ENCODE data around the gene NBEA. TPM values are rescaled to one million over a fixed set of nuclear protein-coding genes. Genes with fewer than 3 reads are reported as not detected.

Gene NBEA
- total RNA-seq, 4 donors from 2014 or later, result 1.4 to 14.9 (median 4.1) TPM

DNA sequence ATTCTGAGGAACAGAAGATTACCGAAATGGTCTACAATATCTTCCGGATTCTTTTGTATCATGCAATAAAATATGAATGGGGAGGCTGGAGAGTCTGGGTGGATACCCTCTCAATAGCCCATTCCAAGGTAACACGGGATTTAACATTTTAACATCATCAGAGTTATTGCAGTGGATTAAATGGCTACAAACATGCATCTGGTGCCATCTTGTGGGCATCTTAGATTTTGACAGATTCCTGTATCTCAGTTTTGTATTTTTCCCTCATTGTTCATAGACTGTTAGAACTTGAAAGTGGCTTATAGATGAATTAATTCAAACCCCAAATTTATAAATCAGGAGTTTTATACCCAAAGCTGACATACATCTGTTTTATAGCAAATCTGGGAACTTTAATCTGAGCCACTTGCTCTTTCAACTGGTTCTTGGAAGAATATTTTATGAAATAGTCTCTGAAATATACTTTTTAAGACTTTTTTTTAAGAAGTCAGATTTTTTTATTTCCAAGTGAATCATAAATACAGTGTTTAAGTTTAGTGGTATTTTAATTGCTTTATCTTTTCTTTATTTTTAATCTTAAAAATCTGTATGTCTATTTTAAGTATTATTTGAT, 215.2 kb downstream of the NBEA start:
- Histone ChIP-seq H3K27ac (no peak overlapping the region), H3K9me3 (no peaks in the 10 kb centered on the region), H3K4me1 (no peaks in the 10 kb centered on the region), H3K36me3 (peaks cover 0 to 4% (median 0%) of the 10 kb centered on the region in 3 donors), H3K27me3 (no peaks in the 10 kb centered on the region), H3K4me3 (no peak overlapping the region)
- TF ChIP-seq POLR2A (IDR thresholded peaks at IDR 0.05), result no peak
- TF ChIP-seq, protein P1, sequence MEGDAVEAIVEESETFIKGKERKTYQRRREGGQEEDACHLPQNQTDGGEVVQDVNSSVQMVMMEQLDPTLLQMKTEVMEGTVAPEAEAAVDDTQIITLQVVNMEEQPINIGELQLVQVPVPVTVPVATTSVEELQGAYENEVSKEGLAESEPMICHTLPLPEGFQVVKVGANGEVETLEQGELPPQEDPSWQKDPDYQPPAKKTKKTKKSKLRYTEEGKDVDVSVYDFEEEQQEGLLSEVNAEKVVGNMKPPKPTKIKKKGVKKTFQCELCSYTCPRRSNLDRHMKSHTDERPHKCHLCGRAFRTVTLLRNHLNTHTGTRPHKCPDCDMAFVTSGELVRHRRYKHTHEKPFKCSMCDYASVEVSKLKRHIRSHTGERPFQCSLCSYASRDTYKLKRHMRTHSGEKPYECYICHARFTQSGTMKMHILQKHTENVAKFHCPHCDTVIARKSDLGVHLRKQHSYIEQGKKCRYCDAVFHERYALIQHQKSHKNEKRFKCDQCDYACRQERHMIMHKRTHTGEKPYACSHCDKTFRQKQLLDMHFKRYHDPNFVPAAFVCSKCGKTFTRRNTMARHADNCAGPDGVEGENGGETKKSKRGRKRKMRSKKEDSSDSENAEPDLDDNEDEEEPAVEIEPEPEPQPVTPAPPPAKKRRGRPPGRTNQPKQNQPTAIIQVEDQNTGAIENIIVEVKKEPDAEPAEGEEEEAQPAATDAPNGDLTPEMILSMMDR (IDR thresholded peaks at IDR 0.05), result peak in 5 of 6 experiments; percentile 11 to 73 (median 65)
- DNase-seq, result peak in 1 of 3 donors; percentile 49

DNA sequence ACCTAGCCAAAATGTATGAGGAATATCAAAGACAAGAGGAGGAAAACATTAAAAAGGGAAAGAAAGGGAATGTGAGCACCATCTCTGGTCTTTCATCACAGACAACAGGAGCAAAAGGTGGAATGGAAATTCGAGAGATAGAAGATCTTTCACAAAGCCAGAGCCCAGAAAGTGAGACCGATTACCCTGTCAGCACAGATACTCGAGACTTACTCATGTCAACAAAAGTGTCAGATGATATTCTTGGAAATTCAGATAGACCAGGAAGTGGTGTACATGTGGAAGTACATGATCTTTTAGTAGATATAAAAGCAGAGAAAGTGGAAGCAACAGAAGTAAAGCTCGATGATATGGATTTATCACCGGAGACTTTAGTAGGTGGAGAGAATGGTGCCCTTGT, 217.0 kb downstream of the NBEA start:
- no peaks in the 10 kb centered on the region for H3K4me1 ChIP-seq
- H3K36me3 ChIP-seq, result peaks cover 0 to 4% (median 0%) of the 10 kb centered on the region in 3 donors
- no peaks in the 10 kb centered on the region for H3K27me3 ChIP-seq
- no peak for DNase-seq
- H3K9me3 ChIP-seq, result no peaks in the 10 kb centered on the region
- no peak overlapping the region for H3K4me3 ChIP-seq
- no peak for TF ChIP-seq POLR2A (IDR thresholded peaks at IDR 0.05)
- TF ChIP-seq, protein P1 (IDR thresholded peaks at IDR 0.05), result no peak
- H3K27ac ChIP-seq, result no peak overlapping the region

DNA sequence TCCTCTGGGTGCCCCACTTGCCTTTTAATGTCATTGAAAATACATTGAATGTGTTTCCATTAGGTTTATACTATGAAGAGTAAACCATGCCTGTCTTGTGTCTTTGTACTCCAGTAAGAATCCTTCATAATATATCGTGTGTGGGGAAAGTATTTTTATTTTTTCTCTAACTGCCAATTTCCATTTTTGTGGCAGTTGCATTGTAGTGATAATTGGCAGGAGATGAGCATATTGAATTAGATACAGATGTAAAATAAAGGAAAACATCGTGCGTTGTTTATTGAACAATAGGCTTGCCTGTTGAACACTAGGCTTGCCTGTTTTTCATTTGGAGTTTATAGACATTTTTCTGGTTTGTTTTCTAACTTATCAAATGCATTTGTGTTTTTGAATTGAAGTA, 218.8 kb downstream of the NBEA start:
- Histone ChIP-seq H3K4me1 (no peaks in the 10 kb centered on the region), H3K27ac (no peak overlapping the region), H3K36me3 (peaks cover 0 to 4% (median 0%) of the 10 kb centered on the region in 3 donors), H3K27me3 (no peaks in the 10 kb centered on the region), H3K9me3 (no peaks in the 10 kb centered on the region), H3K4me3 (no peak overlapping the region)
- DNase-seq, result no peak
- no peak for TF ChIP-seq POLR2A (IDR thresholded peaks at IDR 0.05)
- TF ChIP-seq, protein P1 (IDR thresholded peaks at IDR 0.05), result no peak

DNA sequence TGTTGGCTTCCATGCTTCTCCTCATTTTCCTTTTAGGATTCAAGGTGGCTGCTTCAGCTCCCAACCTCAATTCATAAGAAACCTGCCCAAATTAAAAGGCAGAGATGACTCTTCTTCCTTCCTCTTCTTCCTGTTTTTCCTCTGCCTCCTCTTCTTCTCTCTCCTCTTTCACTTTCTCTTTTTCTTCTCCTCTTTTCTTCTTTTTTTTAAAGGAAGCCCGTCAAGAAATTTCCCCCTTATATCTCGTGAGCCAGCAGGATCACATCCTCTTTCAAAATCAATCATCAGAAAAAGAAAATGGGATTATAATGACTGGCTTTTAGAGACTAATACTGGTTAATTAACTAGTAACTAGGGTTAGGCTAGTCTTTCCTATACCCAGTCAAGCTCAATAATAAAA, 220.3 kb downstream of the NBEA start:
- Histone ChIP-seq H3K4me1 (no peaks in the 10 kb centered on the region), H3K9me3 (no peaks in the 10 kb centered on the region), H3K36me3 (peaks cover 0 to 4% (median 0%) of the 10 kb centered on the region in 3 donors), H3K27me3 (no peaks in the 10 kb centered on the region), H3K27ac (no peak overlapping the region), H3K4me3 (no peak overlapping the region)
- no peak for DNase-seq
- TF ChIP-seq, protein P1 (IDR thresholded peaks at IDR 0.05), result no peak
- no peak for TF ChIP-seq POLR2A (IDR thresholded peaks at IDR 0.05)

DNA sequence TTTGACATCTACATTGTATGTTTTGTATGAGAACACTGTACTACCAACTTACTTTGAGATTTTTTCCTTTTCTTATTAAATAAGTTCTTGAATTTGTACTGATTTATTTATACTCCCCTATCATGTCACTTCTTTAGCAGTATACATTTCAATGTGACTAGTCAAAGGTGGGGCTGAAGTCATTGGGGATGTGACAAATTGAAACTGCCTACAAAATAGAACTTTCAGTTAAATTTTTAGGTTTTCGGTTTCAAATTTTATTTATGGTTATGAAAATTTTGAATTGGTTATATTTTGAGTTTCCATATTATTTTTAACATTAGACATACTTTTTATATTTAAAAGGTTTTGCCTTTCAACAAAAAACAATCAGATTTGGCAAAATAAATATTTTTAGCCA, 221.6 kb downstream of the NBEA start:
- H3K4me1 ChIP-seq, result no peaks in the 10 kb centered on the region
- TF ChIP-seq POLR2A (IDR thresholded peaks at IDR 0.05), result no peak
- TF ChIP-seq, protein P1 (IDR thresholded peaks at IDR 0.05), result no peak
- H3K27ac ChIP-seq, result no peak overlapping the region
- no peak overlapping the region for H3K4me3 ChIP-seq
- H3K27me3 ChIP-seq, result no peaks in the 10 kb centered on the region
- no peak for DNase-seq
- peaks cover 0 to 4% (median 0%) of the 10 kb centered on the region in 3 donors for H3K36me3 ChIP-seq
- H3K9me3 ChIP-seq, result no peaks in the 10 kb centered on the region
